HepG2 (cell line): Measurements from ENCODE around the gene SNRNP200. TPM values are rescaled to one million over a fixed set of nuclear protein-coding genes. Genes with fewer than 3 reads are reported as not detected.
A peak's percentile ranks its signal among the peaks of the same experiment; 100 is the strongest.

ENCODE experiments used
- CCDC6 ChIP-seq: sonication (generic); formaldehyde crosslinking; IDR thresholded peaks from 2 replicates; pipeline ENCODE4 v1.8.1; 2022; ENCODE audit warnings: mild to moderate bottlenecking, missing genetic modification reagents, moderate library complexity
- GABPB1 ChIP-seq: IDR thresholded peaks from 2 replicates; pipeline ENCODE4 v1.6.1; 2016; ENCODE audit warnings: mild to moderate bottlenecking, missing genetic modification reagents, moderate library complexity, missing compliant biosample characterization
- GMEB2 ChIP-seq: IDR thresholded peaks from 2 replicates; pipeline ENCODE4 v1.6.1; 2016; ENCODE audit warnings: missing biosample characterization, missing genetic modification reagents, low read depth
- HINFP ChIP-seq: sonication (generic); formaldehyde crosslinking; IDR thresholded peaks from 2 replicates; pipeline ENCODE4 v1.4.0; 2020; ENCODE audit warnings: low read depth, mild to moderate bottlenecking, missing genetic modification reagents
- LBX2 ChIP-seq: sonication (generic); formaldehyde crosslinking; IDR thresholded peaks from 2 replicates; pipeline ENCODE4 v1.5.0; 2020; ENCODE audit warnings: missing genetic modification reagents, mild to moderate bottlenecking, borderline replicate concordance
- NR2F6 ChIP-seq, 2 experiments: IDR thresholded peaks; 2 replicates each; pipeline ENCODE4 v1.6.1; 2016; ENCODE audit warnings: antibody characterized with exemption in 1 of 2, mild to moderate bottlenecking in 1 of 2
- RBM22 ChIP-seq: fragments of 200-400 bp; formaldehyde crosslinking; optimal IDR thresholded peaks from 2 replicates; pipeline ENCODE3; 2017; ENCODE audit warnings: mild to moderate bottlenecking, low read length, moderate library complexity
- REL ChIP-seq: sonication (generic); formaldehyde crosslinking; conservative IDR thresholded peaks from 2 replicates; pipeline ENCODE4 v1.8.0; 2022; ENCODE audit warnings: mild to moderate bottlenecking, missing genetic modification reagents, moderate library complexity
- RELA ChIP-seq: sonication (generic); formaldehyde crosslinking; IDR thresholded peaks from 2 replicates; pipeline ENCODE4 v1.4.0; 2020; ENCODE audit warnings: missing genetic modification reagents
- ZKSCAN1 ChIP-seq: fragments of 150-350 bp; IDR thresholded peaks from 2 replicates; pipeline ENCODE4 v1.6.1; 2014; ENCODE audit warnings: low read length
- ZNF101 ChIP-seq: sonication (generic); formaldehyde crosslinking; IDR thresholded peaks from 2 replicates; pipeline ENCODE4 v1.4.0; 2020; ENCODE audit warnings: mild to moderate bottlenecking, low read depth, missing genetic modification reagents, borderline replicate concordance
- ZNF142 ChIP-seq: sonication (generic); formaldehyde crosslinking; IDR thresholded peaks from 2 replicates; pipeline ENCODE4 v1.4.0; 2020; ENCODE audit warnings: missing genetic modification reagents
- ZNF225 ChIP-seq: sonication (generic); formaldehyde crosslinking; IDR thresholded peaks from 2 replicates; pipeline ENCODE4 v1.4.0; 2020; ENCODE audit warnings: mild to moderate bottlenecking, missing genetic modification reagents
- ZNF720 ChIP-seq: sonication (generic); formaldehyde crosslinking; IDR thresholded peaks from 2 replicates; pipeline ENCODE4 v1.4.0; 2020; ENCODE audit warnings: missing genetic modification reagents
- ZNF737 ChIP-seq: sonication (generic); formaldehyde crosslinking; IDR thresholded peaks from 2 replicates; pipeline ENCODE4 v1.5.0; 2020; ENCODE audit warnings: missing genetic modification reagents, mild to moderate bottlenecking, borderline replicate concordance
- ZNF784 ChIP-seq: sonication (generic); formaldehyde crosslinking; IDR thresholded peaks from 2 replicates; pipeline ENCODE4 v1.5.1; 2020; ENCODE audit warnings: missing genetic modification reagents, mild to moderate bottlenecking, borderline replicate concordance
- ZNF788 ChIP-seq: sonication (generic); formaldehyde crosslinking; IDR thresholded peaks from 2 replicates; pipeline ENCODE4 v1.5.0; 2020; ENCODE audit warnings: mild to moderate bottlenecking, missing genetic modification reagents, borderline replicate concordance
- ZSCAN25 ChIP-seq: sonication (generic); formaldehyde crosslinking; IDR thresholded peaks from 2 replicates; pipeline ENCODE4 v1.8.0; 2022; ENCODE audit warnings: mild to moderate bottlenecking, missing genetic modification reagents
- polyA plus RNA-seq, 8 experiments: library from polyadenylated mRNA; depleted of rRNA in 3 of 8; stranded (reverse) in 7 of 8; unstranded in 1 of 8; fragments of >200 nt; fragmentation: Illumina TruSeq in 4 of 8; extraction: Trizol in 4 of 8; gene quantifications; 2 replicates each; pipeline versions ENCODE4 v1.2.1 to v1.2.3, GENCODE V29; 2011 to 2016; ENCODE audit warnings: low read depth in 4 of 8, missing spikeins in 1 of 8, mixed read lengths in 1 of 8; ENCODE audit not compliant: insufficient read depth in 1 of 8
- total RNA-seq, 5 experiments: library from RNA; depleted of rRNA; stranded (reverse); fragments of >200 nt; fragmentation: Illumina TruSeq; extraction: Trizol; gene quantifications; 2 replicates each; pipeline ENCODE4 v1.2.3, GENCODE V29; 2016; ENCODE audit warnings: low read depth in 1 of 5

SNRNP200 gene
- total and polyA plus RNA-seq, 2 of the 13 experiments (the other 11 are each of a cell fraction or from before 2014, with no cell fraction given): 99.0 to 232 TPM

- TF ChIP-seq GABPB1 (0 out of 2 replicates have a peak, but pooled peaks have one; percentile 45), LBX2 (CRISPR knock-in tag) (0 out of 2 replicates have a peak, but pooled peaks have one; percentile 12), ZSCAN25 (CRISPR knock-in tag) (no peak), ZNF737 (CRISPR knock-in tag) (peak; percentile 62; the same call in 1 of the 2 replicates), ZNF225 (no peak), HINFP (CRISPR knock-in tag) (no peak), ZNF788 (CRISPR knock-in tag) (0 out of 2 replicates have a peak, but pooled peaks have one; percentile 5), REL (CRISPR knock-in tag) (no peak), ZNF720 (CRISPR knock-in tag) (no peak), RBM22 (no peak), CCDC6 (CRISPR knock-in tag) (no peak), RELA (no peak), ZNF784 (CRISPR knock-in tag) (peak; percentile 69; the same call in 1 of the 2 replicates), GMEB2 (CRISPR knock-in tag) (no peak), ZNF142 (no peak; the same call in 1 of the 2 replicates), ZKSCAN1 (no peak), NR2F6 (IDR thresholded peaks at IDR 0.05) (no peak), NR2F6 (CRISPR knock-in tag; IDR thresholded peaks at IDR 0.05) (no peak), ZNF101 (CRISPR knock-in tag) (no peak)
Measured at GRCh38 chr2:96320728-96321622, 15.6 kb upstream of the SNRNP200 start (continued).
